SU-DHL-6 (cell line): ENCODE data around the gene DMD.

Source experiments
- EZH2phosphoT487 ChIP-seq: fragments of 200-600 bp; sonication (generic), shearing (Covaris generic); conservative IDR thresholded peaks from 2 replicates; pipeline ENCODE4 v1.6.1; 2018; ENCODE audit warnings: mild to moderate bottlenecking, antibody characterized with exemption, low read length, moderate library complexity, mixed read lengths
- TF ChIP-seq, protein P1 (sequence below): fragments of 200-600 bp; sonication (generic); IDR thresholded peaks from one replicate; pipeline ENCODE4 v1.5.1; 2017; ENCODE audit warnings: antibody characterized with exemption, mild to moderate bottlenecking, low read length, moderate library complexity; ENCODE audit not compliant: insufficient read depth, poor library complexity, severe bottlenecking

DNA sequence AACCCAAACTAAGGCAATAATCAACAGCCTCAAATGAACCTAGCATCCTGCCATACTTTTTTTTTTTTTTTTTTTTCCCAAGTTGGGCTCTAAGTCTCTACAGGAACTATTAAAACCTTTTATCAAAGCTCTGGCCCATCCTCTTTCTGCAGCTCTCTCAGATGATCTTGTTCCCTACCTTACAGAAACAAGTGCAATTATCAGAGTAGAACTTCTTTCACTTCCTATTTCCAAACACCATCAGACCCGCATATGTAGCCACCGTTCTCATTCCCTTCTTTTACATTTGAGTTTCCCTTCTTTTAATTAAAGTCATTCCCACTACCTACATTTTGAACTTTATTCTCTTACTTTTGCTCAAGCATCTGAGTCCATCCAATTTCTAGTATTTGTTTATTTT, 690.6 kb downstream of the DMD start:
- TF ChIP-seq, protein P1, sequence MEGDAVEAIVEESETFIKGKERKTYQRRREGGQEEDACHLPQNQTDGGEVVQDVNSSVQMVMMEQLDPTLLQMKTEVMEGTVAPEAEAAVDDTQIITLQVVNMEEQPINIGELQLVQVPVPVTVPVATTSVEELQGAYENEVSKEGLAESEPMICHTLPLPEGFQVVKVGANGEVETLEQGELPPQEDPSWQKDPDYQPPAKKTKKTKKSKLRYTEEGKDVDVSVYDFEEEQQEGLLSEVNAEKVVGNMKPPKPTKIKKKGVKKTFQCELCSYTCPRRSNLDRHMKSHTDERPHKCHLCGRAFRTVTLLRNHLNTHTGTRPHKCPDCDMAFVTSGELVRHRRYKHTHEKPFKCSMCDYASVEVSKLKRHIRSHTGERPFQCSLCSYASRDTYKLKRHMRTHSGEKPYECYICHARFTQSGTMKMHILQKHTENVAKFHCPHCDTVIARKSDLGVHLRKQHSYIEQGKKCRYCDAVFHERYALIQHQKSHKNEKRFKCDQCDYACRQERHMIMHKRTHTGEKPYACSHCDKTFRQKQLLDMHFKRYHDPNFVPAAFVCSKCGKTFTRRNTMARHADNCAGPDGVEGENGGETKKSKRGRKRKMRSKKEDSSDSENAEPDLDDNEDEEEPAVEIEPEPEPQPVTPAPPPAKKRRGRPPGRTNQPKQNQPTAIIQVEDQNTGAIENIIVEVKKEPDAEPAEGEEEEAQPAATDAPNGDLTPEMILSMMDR = no peak
- TF ChIP-seq EZH2phosphoT487 = no peak
